PC-3 (cell line): ENCODE data around the gene SYNJ2BP.

ENCODE experiments used
- CTCF ChIP-seq: fragments of 300-600 bp; sonication (generic); conservative IDR thresholded peaks from 2 replicates; pipeline ENCODE4 v1.5.1; 2017; ENCODE audit warnings: antibody characterized with exemption, low read depth, mild to moderate bottlenecking, low read length
- EZH2 ChIP-seq: fragments of 300-600 bp; sonication (generic); IDR thresholded peaks from one replicate; pipeline ENCODE4 v1.6.1; 2017; ENCODE audit warnings: antibody characterized with exemption, mild to moderate bottlenecking, low read length; ENCODE audit not compliant: unreplicated experiment
- EZH2phosphoT487 ChIP-seq: fragments of 300-600 bp; sonication (generic); IDR thresholded peaks from 2 replicates; pipeline ENCODE4 v1.6.1; 2018; ENCODE audit warnings: mild to moderate bottlenecking, antibody characterized with exemption, low read length, borderline replicate concordance

GRCh38 chr14:70448633-70449340 is 31.9 kb upstream of the SYNJ2BP start:
- no peak for TF ChIP-seq CTCF
- TF ChIP-seq EZH2: no peak
- TF ChIP-seq EZH2phosphoT487: no peak
